GM12865 (cell line): Measurements from ENCODE around the gene PDGFC.

Experiments
- DNase-seq: peaks from one replicate; pipeline ENCODE4 v3.0.0; 2010; ENCODE audit warnings: low read depth
- H3K4me3 ChIP-seq: 2 replicates; pipeline ENCODE4 v1.5.1; 2011; ENCODE audit warnings: mild to moderate bottlenecking, low read depth, low read length, control low read depth
- CTCF ChIP-seq: IDR thresholded peaks from 2 replicates; pipeline ENCODE4 v1.5.1; 2011; ENCODE audit warnings: low read length, control low read depth, low read depth, inconsistent platforms; ENCODE audit not compliant: insufficient read depth; ENCODE audit errors: missing control alignments

Gene PDGFC

DNA sequence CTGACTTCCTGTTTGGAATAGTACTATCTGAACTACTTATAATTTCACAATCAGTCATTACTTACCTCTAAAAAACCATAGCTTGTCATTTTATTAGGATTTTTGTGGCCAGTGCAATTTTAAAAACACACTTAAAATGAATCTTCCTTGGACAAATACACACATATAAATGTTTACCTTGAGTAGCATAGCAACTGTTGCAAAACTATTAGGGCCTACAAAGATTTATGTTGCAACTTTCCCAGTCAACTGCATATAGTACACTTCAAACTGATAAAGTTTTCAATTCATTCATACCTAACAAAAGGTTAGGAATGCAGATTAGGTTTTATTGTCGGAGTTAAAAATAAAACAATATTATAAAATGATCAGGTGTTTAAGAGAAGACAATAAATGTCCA lies 193.0 kb downstream of the PDGFC start:
- no peak for DNase-seq
- TF ChIP-seq CTCF: no peak
- H3K4me3 ChIP-seq: no peak overlapping the region

DNA sequence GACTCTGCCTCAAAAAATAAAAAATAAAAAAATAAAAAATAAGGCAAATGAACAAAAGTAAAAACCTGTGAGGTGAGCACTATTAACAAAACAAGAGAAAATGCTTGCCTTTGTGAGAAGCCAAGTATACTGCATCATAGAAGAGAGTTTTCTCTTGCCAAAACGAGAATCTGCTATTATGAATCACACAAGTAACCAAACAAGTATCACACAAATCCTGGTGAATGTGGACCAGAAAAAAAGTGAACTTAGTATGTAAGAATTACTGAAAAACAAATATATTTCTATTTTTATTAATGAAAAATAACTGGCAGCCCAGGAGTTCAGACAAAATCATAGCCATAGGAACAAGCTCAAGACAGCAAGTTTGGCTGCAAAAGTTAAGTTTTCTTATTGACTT lies 193.5 kb downstream of the PDGFC start:
- DNase-seq: no peak
- no peak for TF ChIP-seq CTCF
- no peak overlapping the region for H3K4me3 ChIP-seq

- no peak for TF ChIP-seq CTCF
- no peak for DNase-seq
- H3K4me3 ChIP-seq: no peak overlapping the region
Observed at GRCh38 chr4:156775813-156776212, 195.8 kb downstream of the PDGFC start.

GRCh38 chr4:156774422-156774821 lies 197.2 kb downstream of the PDGFC start:
- TF ChIP-seq CTCF: no peak
- no peak overlapping the region for H3K4me3 ChIP-seq
- DNase-seq: no peak

- no peak for TF ChIP-seq CTCF
- H3K4me3 ChIP-seq: no peak overlapping the region
- DNase-seq: no peak
Observed at GRCh38 chr4:156773648-156774357, 197.8 kb downstream of the PDGFC start.

- TF ChIP-seq CTCF: no peak
- DNase-seq: peak; percentile 18
- no peak overlapping the region for H3K4me3 ChIP-seq
Observed at GRCh38 chr4:156771171-156771837, 200.3 kb downstream of the PDGFC start.
